Prostate gland (tissue), 2 donors: Measurements from ENCODE around the gene ALKAL2. TPM values are rescaled to one million over a fixed set of nuclear protein-coding genes. Genes with fewer than 3 reads are reported as not detected.

Source experiments
- DNase-seq: peaks from one replicate; pipeline ENCODE4 v3.0.0-alpha.2; 2019; ENCODE audit warnings: low spot score
- H3K27ac ChIP-seq, 2 donors: fragments of 200-600 bp; sonication (generic); 2 replicates each; pipeline ENCODE4 v1.5.1; 2017 to 2019
- H3K27me3 ChIP-seq: fragments of 200-600 bp; sonication (generic); replicated peaks from 2 replicates; pipeline ENCODE4 v1.5.1; 2019; ENCODE audit not compliant: insufficient read depth
- H3K36me3 ChIP-seq, 2 donors: fragments of 200-600 bp; sonication (generic); 1 replicate in 1 of 2; 2 replicates in 1 of 2; pipeline versions ENCODE4 v1.5.1 to v1.8.1; 2017 to 2019
- H3K4me1 ChIP-seq: fragments of 200-600 bp; sonication (generic); replicated peaks from 2 replicates; pipeline ENCODE4 v1.5.1; 2019
- H3K4me3 ChIP-seq, 2 donors: fragments of 200-600 bp; sonication (generic); 2 replicates each; pipeline ENCODE4 v1.5.1; 2017 to 2019
- H3K9me3 ChIP-seq: fragments of 200-600 bp; sonication (generic); 2 replicates; pipeline ENCODE4 v1.5.1; 2017
- POLR2A ChIP-seq: fragments of 450-650 bp; IDR thresholded peaks from one replicate; pipeline ENCODE4 v1.6.1; 2016; ENCODE audit warnings: antibody characterized with exemption, mild to moderate bottlenecking
- POLR2AphosphoS5 ChIP-seq: sonication (generic); formaldehyde crosslinking; IDR thresholded peaks from one replicate; pipeline ENCODE4 v1.6.1; 2017; ENCODE audit warnings: antibody characterized with exemption
- WGBS: methylation state at CpG from one replicate; pipeline ENCODE4 v1.1.5; 2018; 5-methylcytosine and 5-hydroxymethylcytosine counted together
- intact Hi-C: fragments of 100-400 bp; cut with DNase I; formaldehyde crosslinking; loops from one replicate; pipeline ENCODE4 v1.14.2; 2022
- total RNA-seq, 2 donors: library from RNA; depleted of rRNA; stranded (reverse); fragments of >200 nt; gene quantifications; one replicate each; pipeline ENCODE4 v1.1.0, GENCODE V29; 2016
- TF ChIP-seq, protein P1 (sequence below), 4 experiments: fragments of 200-600 bp in 2 of 4; fragments of 450-650 bp in 2 of 4; sonication (generic) in 2 of 4; IDR thresholded peaks; 1 replicate in 3 of 4; 2 replicates in 1 of 4; pipeline ENCODE4 v1.5.1; 2016 to 2019; ENCODE audit warnings: antibody characterized with exemption in 4 of 4, mild to moderate bottlenecking in 2 of 4, moderate library complexity in 2 of 4

Gene ALKAL2
- total RNA-seq, 2 donors from 2014 or later = 2.6 to 22.6 TPM

DNA sequence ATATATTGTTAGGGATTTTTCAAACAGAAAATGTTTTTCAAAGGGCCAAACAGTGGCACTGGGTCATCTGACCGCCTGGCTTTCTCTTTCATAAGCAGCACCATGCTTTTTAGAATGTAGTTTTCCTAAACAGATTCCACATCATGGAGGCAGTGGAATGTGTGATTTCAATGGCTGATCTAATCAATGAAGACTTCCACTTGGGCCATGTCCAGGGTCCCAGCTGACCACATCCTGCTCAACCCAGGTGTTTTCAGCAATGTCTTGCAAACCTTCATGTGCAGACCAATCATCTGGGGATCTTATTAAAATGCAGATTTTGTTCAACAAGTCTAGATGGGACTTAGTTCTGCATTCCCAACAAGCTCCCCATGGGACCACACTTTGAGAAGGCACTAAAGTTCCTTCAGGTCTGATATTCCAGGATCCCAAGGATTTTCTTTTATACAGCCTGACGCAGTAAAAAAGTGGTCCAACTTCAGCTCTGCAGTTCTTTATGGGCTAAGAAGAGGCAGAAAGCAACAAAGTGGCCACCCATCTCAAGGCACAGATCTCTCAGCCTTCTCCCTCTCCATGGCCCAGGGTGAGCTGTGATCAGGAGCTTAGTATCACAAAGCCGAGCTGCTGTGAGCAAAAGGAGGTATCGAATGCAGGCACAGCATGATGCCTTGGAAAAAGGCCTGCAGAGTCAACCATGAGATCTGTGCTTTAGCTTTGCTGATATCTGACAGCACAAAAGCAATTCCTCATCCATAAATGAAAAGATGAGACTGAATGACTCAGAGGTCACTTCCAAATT is 3.7 kb downstream of the ALKAL2 start:
- H3K27ac ChIP-seq = no peak overlapping the region
- peaks cover 10% of the 10 kb centered on the region for H3K4me1 ChIP-seq
- no peak for DNase-seq
- intact Hi-C loops = no loop called here
- no peak overlapping the region for H3K4me3 ChIP-seq
- H3K36me3 ChIP-seq = no peaks in the 10 kb centered on the region
- H3K9me3 ChIP-seq = no peaks in the 10 kb centered on the region
- TF ChIP-seq, protein P1, sequence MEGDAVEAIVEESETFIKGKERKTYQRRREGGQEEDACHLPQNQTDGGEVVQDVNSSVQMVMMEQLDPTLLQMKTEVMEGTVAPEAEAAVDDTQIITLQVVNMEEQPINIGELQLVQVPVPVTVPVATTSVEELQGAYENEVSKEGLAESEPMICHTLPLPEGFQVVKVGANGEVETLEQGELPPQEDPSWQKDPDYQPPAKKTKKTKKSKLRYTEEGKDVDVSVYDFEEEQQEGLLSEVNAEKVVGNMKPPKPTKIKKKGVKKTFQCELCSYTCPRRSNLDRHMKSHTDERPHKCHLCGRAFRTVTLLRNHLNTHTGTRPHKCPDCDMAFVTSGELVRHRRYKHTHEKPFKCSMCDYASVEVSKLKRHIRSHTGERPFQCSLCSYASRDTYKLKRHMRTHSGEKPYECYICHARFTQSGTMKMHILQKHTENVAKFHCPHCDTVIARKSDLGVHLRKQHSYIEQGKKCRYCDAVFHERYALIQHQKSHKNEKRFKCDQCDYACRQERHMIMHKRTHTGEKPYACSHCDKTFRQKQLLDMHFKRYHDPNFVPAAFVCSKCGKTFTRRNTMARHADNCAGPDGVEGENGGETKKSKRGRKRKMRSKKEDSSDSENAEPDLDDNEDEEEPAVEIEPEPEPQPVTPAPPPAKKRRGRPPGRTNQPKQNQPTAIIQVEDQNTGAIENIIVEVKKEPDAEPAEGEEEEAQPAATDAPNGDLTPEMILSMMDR (IDR thresholded peaks at IDR 0.05) = no peak
- no peak for TF ChIP-seq POLR2AphosphoS5
- no peak for TF ChIP-seq POLR2A
- WGBS = 94% methylated on average over 4 of the region's 4 CpGs
- H3K27me3 ChIP-seq = peaks cover 6% of the 10 kb centered on the region

DNA sequence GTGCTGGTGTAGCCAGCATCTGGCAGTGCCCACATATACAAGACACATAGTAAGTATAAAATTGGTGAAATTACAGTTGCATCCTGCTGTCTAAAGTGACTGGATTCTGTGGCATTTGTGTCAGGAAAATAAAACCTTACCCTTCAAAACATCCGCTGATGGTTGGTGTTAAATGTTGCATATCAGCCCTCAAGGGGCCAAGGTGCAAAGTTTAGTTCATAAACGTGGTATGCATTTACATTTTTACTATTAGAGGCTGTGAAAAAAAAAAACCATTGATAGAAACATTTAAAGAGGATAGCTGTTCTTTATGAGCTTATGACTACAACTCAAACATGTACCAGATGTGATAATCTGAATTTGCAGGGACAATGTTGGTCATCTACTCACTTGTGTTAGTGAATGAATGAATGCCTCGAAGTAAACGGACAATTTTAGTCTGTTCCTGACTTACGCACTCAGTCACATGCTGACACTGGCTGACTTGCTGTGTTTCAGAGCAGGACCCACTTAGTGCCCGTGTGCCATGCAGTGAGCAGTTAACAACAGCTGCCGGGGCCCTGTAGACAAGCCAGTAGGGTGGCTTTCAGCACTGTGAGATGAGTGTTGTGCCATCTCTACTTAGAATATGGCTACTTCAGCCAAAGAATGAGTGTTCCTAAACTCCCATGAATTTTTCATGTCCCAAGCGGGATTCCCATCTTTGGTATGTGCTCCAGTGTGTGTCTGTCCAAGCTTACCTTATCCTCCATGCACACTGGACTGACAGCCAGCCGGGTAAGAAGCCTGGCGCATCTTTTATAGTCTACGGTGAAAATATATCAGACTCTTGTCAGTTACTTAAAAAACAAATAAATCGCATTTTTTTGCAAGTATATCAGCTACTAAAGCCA is 5.3 kb downstream of the ALKAL2 start:
- H3K9me3 ChIP-seq = no peaks in the 10 kb centered on the region
- intact Hi-C loops = no loop called here

DNA sequence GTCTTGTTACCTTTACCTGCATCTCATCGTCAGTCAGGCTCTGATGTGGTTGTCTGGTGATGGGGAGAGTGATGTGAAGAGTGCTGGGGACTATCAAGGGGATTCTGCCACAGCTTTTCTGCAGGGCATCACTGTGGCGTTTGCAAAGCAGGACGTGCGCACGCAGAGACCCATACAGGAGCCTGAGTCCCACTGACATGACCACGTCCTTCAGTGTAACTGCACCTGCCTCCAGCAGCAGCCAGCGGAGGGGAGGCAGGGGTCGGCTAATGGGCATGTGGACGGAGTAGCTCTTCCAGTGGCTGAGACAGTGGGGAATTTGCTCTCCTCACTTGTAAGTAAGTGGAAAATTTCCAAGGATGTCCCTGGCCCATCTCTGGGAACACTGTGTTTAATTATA is 6.5 kb downstream of the ALKAL2 start:
- WGBS = 92% methylated on average over 9 of the region's 9 CpGs
- intact Hi-C loops = no loop called here
- Histone ChIP-seq H3K36me3 (peaks cover 0 to 4% of the 10 kb centered on the region in 2 donors), H3K9me3 (no peaks in the 10 kb centered on the region), H3K4me3 (no peak overlapping the region), H3K4me1 (peaks cover 10% of the 10 kb centered on the region), H3K27me3 (no peaks in the 10 kb centered on the region), H3K27ac (no peak overlapping the region)
- no peak for DNase-seq
- TF ChIP-seq POLR2A = no peak
- TF ChIP-seq POLR2AphosphoS5 = no peak
- TF ChIP-seq, protein P1 (IDR thresholded peaks at IDR 0.05) = no peak

More for the DNA sequence above, 5.3 kb downstream of the ALKAL2 start:
- DNase-seq = no peak
- Histone ChIP-seq H3K4me3 (no peak overlapping the region), H3K27me3 (no peaks in the 10 kb centered on the region), H3K4me1 (peaks cover 10% of the 10 kb centered on the region), H3K36me3 (peaks cover 0 to 4% of the 10 kb centered on the region in 2 donors), H3K27ac (no peak overlapping the region)
- WGBS = 94% methylated on average over 12 of the region's 12 CpGs
- TF ChIP-seq, protein P1 (IDR thresholded peaks at IDR 0.05) = no peak
- TF ChIP-seq POLR2AphosphoS5 = no peak
- TF ChIP-seq POLR2A = no peak

DNA sequence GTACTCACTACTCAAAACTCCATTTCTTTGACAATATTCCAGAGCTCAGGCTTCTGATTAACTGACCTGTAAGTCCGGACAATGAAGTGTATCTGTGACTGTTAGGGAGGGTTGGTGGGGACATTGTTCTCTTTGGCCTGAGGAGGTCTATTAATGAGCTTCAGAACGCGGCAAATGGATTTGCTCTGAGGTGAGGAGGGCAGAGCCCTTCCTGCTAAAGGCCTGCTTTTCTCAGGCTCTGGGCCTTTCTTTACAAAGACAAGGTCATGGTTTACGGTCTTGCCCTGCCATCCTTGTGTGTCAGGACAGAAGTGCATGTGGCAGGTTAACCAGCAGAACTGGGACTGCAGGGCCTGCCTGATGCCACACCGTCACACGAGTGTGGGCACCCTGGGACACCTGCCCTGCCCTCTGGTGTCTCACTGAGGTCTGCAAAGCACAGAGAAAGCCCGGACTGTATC is 7.2 kb downstream of the ALKAL2 start:
- DNase-seq = no peak
- H3K36me3 ChIP-seq = peaks cover 0 to 4% of the 10 kb centered on the region in 2 donors

More for the DNA sequence above, 7.2 kb downstream of the ALKAL2 start:
- no peaks in the 10 kb centered on the region for H3K27me3 ChIP-seq
- H3K4me3 ChIP-seq = no peak overlapping the region
- 86% methylated on average over 7 of the region's 7 CpGs for WGBS
- TF ChIP-seq POLR2AphosphoS5 (no peak), POLR2A (no peak)
- TF ChIP-seq, protein P1 (IDR thresholded peaks at IDR 0.05) = no peak
- H3K27ac ChIP-seq = no peak overlapping the region
- no peaks in the 10 kb centered on the region for H3K9me3 ChIP-seq
- intact Hi-C loops = no loop called here
- H3K4me1 ChIP-seq = peaks cover 9% of the 10 kb centered on the region
